ENCODE results near the gene OTUD7B.

The OTUD7B gene

GRCh38 chr1:149967041-149967440, 43.5 kb downstream of the OTUD7B start:
- ChIA-PET POLR2A (no interaction called here), CTCF (interaction anchor here (0.7 to 1.5 kb wide), 4 partner anchors 9 to 220 kb away, joined by 3 to 5 read pairs (median 4); no protein-coding TSS in a partner anchor)
- no peaks in the 10 kb centered on the region for H3K4me1 ChIP-seq (ENCODE audit: control insufficient read depth, insufficient read depth, low read length)
- H3K36me3 ChIP-seq (ENCODE audit: control insufficient read depth in 2 of 2, insufficient read depth in 1 of 2, low read length in 2 of 2) = peaks cover 31 to 91% of the 10 kb centered on the region in 2 experiments
- no peak overlapping the region for H3K27ac ChIP-seq (ENCODE audit: extremely low read depth, low read depth, low read length)
- no peak overlapping the region for H3K4me3 ChIP-seq (ENCODE audit: low read depth, low read length)
- H3K9me3 ChIP-seq (ENCODE audit: control insufficient read depth, insufficient read depth, low read depth, low read length) = no peaks in the 10 kb centered on the region
- TF ChIP-seq EGR2 (tag by site-specific recombination; IDR thresholded peaks at IDR 0.05; ENCODE audit: low read depth) (peak; percentile 53; the same call in 1 of the 2 replicates), ZNF19 (tag by site-specific recombination; IDR thresholded peaks at IDR 0.05; ENCODE audit: low read depth) (no peak), ZFP41 (tag by site-specific recombination; IDR thresholded peaks at IDR 0.05; ENCODE audit: borderline replicate concordance) (no peak), ZNF133 (tag by site-specific recombination; IDR thresholded peaks at IDR 0.05) (no peak), PBX3 (CRISPR knock-in tag; IDR thresholded peaks at IDR 0.05) (no peak), TCF7L2 (IDR thresholded peaks at IDR 0.05; ENCODE audit: borderline replicate concordance, low read depth, low read length) (no peak), ZFHX2 (tag by site-specific recombination; conservative IDR thresholded peaks at IDR 0.05) (no peak)

- Histone ChIP-seq H3K4me1 (ENCODE audit: control insufficient read depth, insufficient read depth, low read length) (no peaks in the 10 kb centered on the region), H3K9me3 (ENCODE audit: control insufficient read depth, insufficient read depth, low read depth, low read length) (no peaks in the 10 kb centered on the region), H3K4me3 (ENCODE audit: low read depth, low read length) (no peak overlapping the region), H3K36me3 (ENCODE audit: control insufficient read depth in 2 of 2, insufficient read depth in 1 of 2, low read length in 2 of 2) (peaks cover 33 to 88% of the 10 kb centered on the region in 2 experiments), H3K27ac (ENCODE audit: extremely low read depth, low read depth, low read length) (no peak overlapping the region)
- TF ChIP-seq ZNF701 (tag by site-specific recombination; IDR thresholded peaks at IDR 0.05) (no peak), ZNF239 (tag by site-specific recombination; IDR thresholded peaks at IDR 0.05) (no peak), TSHZ1 (tag by site-specific recombination; IDR thresholded peaks at IDR 0.05; ENCODE audit: borderline replicate concordance) (no peak), ZNF26 (tag by site-specific recombination; IDR thresholded peaks at IDR 0.05) (no peak), ZNF2 (tag by site-specific recombination; IDR thresholded peaks at IDR 0.05) (no peak)
- ChIA-PET CTCF (interaction anchor here (0.9 to 1.5 kb wide), 3 partner anchors 9 to 221 kb away, joined by 3 to 5 read pairs (median 4); no protein-coding TSS in a partner anchor), POLR2A (no interaction called here)
Observed at GRCh38 chr1:149966405-149966804, 44.1 kb downstream of the OTUD7B start.

GRCh38 chr1:149965440-149965839, 45.1 kb downstream of the OTUD7B start:
- H3K27ac ChIP-seq (ENCODE audit: extremely low read depth, low read depth, low read length) = no peak overlapping the region

More at GRCh38 chr1:149965440-149965839, 45.1 kb downstream of the OTUD7B start:
- H3K4me3 ChIP-seq (ENCODE audit: low read depth, low read length) = no peak overlapping the region
- TF ChIP-seq ZBTB6 (tag by site-specific recombination; IDR thresholded peaks at IDR 0.05) (no peak), WT1 (tag by site-specific recombination; IDR thresholded peaks at IDR 0.05) (no peak), ZEB2 (tag by site-specific recombination; IDR thresholded peaks at IDR 0.05) (no peak), ZNF2 (tag by site-specific recombination; IDR thresholded peaks at IDR 0.05) (no peak), ZNF544 (tag by site-specific recombination; IDR thresholded peaks at IDR 0.05) (no peak), ZNF24 (tag by site-specific recombination; IDR thresholded peaks at IDR 0.05) (no peak), ZNF155 (tag by site-specific recombination; IDR thresholded peaks at IDR 0.05) (no peak)
- H3K9me3 ChIP-seq (ENCODE audit: control insufficient read depth, insufficient read depth, low read depth, low read length) = no peaks in the 10 kb centered on the region
- H3K36me3 ChIP-seq (ENCODE audit: control insufficient read depth in 2 of 2, insufficient read depth in 1 of 2, low read length in 2 of 2) = peaks cover 36 to 88% of the 10 kb centered on the region in 2 experiments
- CTCF ChIA-PET = interaction anchor here (0.9 to 1.3 kb wide), 3 partner anchors 10 to 222 kb away, joined by 3 to 4 read pairs (median 4); no protein-coding TSS in a partner anchor
- H3K4me1 ChIP-seq (ENCODE audit: control insufficient read depth, insufficient read depth, low read length) = no peaks in the 10 kb centered on the region
- POLR2A ChIA-PET = no interaction called here
